ENCODE data around the gene TBCK.

Gene TBCK

GRCh38 chr4:105992641-105993305 lies 323.2 kb downstream of the TBCK start:
- Histone ChIP-seq H3K36me3 (ENCODE audit: control insufficient read depth in 4 of 4, insufficient read depth in 4 of 4, low read length in 3 of 4) (no peaks in the 10 kb centered on the region), H3K9me3 (ENCODE audit: control extremely low read depth in 1 of 5, control insufficient read depth in 4 of 5, insufficient read depth in 2 of 5, low read depth in 1 of 5, low read length in 4 of 5) (no peaks in the 10 kb centered on the region), H3K4me3 (ENCODE audit: control insufficient read depth in 1 of 7, extremely low read depth in 1 of 7, insufficient read depth in 4 of 7, low read depth in 2 of 7, low read length in 6 of 7) (no peak overlapping the region), H3K4me1 (ENCODE audit: control extremely low read depth in 1 of 4, control insufficient read depth in 4 of 4, insufficient read depth in 4 of 4, low read length in 3 of 4) (no peaks in the 10 kb centered on the region), H3K27ac (ENCODE audit: insufficient read depth in 1 of 2, low read depth in 1 of 2, low read length in 2 of 2, poor library complexity in 1 of 2, severe bottlenecking in 2 of 2) (no peak overlapping the region), H3K27me3 (replicated peaks in 2 of 5; ENCODE audit: control insufficient read depth in 4 of 5, insufficient read depth in 5 of 5, low read length in 4 of 5) (peaks cover 0 to 5% (median 0%) of the 10 kb centered on the region in 5 experiments)
- ChIA-PET POLR2A (no interaction called here), CTCF (no interaction called here)
- WGBS (ENCODE audit: insufficient coverage), result 88% methylated on average over 2 of the region's 2 CpGs
- no peak for DNase-seq

- Histone ChIP-seq H3K36me3 (ENCODE audit: control insufficient read depth in 4 of 4, insufficient read depth in 4 of 4, low read length in 3 of 4) (no peaks in the 10 kb centered on the region), H3K9me3 (ENCODE audit: control extremely low read depth in 1 of 5, control insufficient read depth in 4 of 5, insufficient read depth in 2 of 5, low read depth in 1 of 5, low read length in 4 of 5) (no peaks in the 10 kb centered on the region), H3K27me3 (replicated peaks in 2 of 5; ENCODE audit: control insufficient read depth in 4 of 5, insufficient read depth in 5 of 5, low read length in 4 of 5) (peaks cover 0 to 4% (median 0%) of the 10 kb centered on the region in 5 experiments), H3K27ac (ENCODE audit: insufficient read depth in 1 of 2, low read depth in 1 of 2, low read length in 2 of 2, poor library complexity in 1 of 2, severe bottlenecking in 2 of 2) (no peak overlapping the region), H3K4me3 (ENCODE audit: control insufficient read depth in 1 of 7, extremely low read depth in 1 of 7, insufficient read depth in 4 of 7, low read depth in 2 of 7, low read length in 6 of 7) (no peak overlapping the region), H3K4me1 (ENCODE audit: control extremely low read depth in 1 of 4, control insufficient read depth in 4 of 4, insufficient read depth in 4 of 4, low read length in 3 of 4) (no peaks in the 10 kb centered on the region)
- ChIA-PET POLR2A (no interaction called here), CTCF (no interaction called here)
- DNase-seq, result no peak
- WGBS (ENCODE audit: insufficient coverage), result 97% methylated on average over 8 of the region's 8 CpGs
Measured at GRCh38 chr4:105991726-105992125, 324.3 kb downstream of the TBCK start.

Data from common myeloid progenitor, CD34-positive (primary cell).